ENCODE measurements around the gene WWTR1. TPM values are rescaled to one million over a fixed set of nuclear protein-coding genes. Genes with fewer than 3 reads are reported as not detected.

Gene WWTR1
- total and polyA plus RNA-seq, 5 donors from 2014 or later, result 0.33 to 2.0 (median 1.6) TPM

DNA sequence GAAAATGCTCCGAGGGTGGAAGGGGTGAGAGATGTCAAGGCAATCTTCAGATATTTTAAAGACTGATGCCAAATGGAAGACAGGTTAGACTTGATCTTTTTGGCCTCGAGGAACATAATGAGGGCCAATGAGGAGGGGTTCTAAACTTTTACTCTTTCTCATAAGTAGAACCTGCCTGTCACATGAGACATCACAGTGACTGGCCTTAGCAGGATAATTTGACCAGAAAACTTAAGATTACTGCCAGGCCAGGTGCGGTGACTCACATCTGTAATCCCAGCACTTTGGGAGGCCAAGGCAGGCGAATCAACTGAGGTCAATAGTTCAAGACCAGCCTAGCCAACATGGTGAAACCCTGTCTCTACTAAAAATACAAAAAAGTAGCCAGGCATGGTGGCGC lies 171.1 kb downstream of the WWTR1 start:
- no peaks in the 10 kb centered on the region for H3K4me1 Mint-ChIP-seq
- Histone ChIP-seq H3K36me3 (ENCODE audit: control insufficient read depth, insufficient read depth, low read length) (no peaks in the 10 kb centered on the region), H3K9me3 (ENCODE audit: control insufficient read depth in 2 of 2, low read length in 2 of 2) (no peaks in the 10 kb centered on the region), H3K27ac (ENCODE audit: insufficient read depth, low read length, poor library complexity, severe bottlenecking) (no peak overlapping the region), H3K4me1 (ENCODE audit: control insufficient read depth, insufficient read depth, low read length, poor library complexity, severe bottlenecking) (no peaks in the 10 kb centered on the region), H3K27me3 (ENCODE audit: control insufficient read depth, insufficient read depth, low read length) (peaks cover 4% of the 10 kb centered on the region), H3K4me3 (ENCODE audit: low read depth, low read length) (no peak overlapping the region)
- H3K9me3 Mint-ChIP-seq, result peaks cover 0 to 3% (median 0%) of the 10 kb centered on the region in 7 donors
- no peaks in the 10 kb centered on the region for H3K27me3 Mint-ChIP-seq
- no peak overlapping the region for H3K4me3 Mint-ChIP-seq
- H3K36me3 Mint-ChIP-seq, result no peaks in the 10 kb centered on the region
- no peak overlapping the region for H3K27ac Mint-ChIP-seq
- DNase-seq (no peak), ATAC-seq (ENCODE audit: low read depth in 2 of 2) (no peak)

DNA sequence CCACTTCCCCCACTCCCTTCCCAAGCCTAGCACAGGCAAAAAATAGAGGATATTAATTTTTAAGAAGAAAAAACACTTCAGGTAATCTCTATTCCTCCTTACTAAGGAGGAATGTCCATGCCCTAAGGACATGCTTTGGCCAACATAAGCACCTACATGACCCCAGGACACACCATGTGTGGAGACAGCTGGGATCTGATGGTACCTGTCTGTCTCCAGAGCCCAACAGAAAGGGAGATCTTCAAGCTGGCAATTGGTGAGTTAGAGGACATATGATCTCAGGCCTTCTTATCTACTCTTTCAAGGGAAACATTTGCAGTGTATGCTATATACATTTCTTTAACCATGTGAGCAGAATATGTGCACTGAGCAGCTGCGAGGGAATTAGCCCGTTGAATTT lies 176.3 kb downstream of the WWTR1 start:
- no peaks in the 10 kb centered on the region for H3K36me3 ChIP-seq (ENCODE audit: control insufficient read depth, insufficient read depth, low read length)
- no peak for DNase-seq
- H3K27ac ChIP-seq (ENCODE audit: insufficient read depth, low read length, poor library complexity, severe bottlenecking), result no peak overlapping the region
- H3K27me3 Mint-ChIP-seq, result peaks cover 15% of the 10 kb centered on the region
- no peaks in the 10 kb centered on the region for H3K9me3 ChIP-seq (ENCODE audit: control insufficient read depth in 2 of 2, low read length in 2 of 2)
- H3K27ac Mint-ChIP-seq, result no peak overlapping the region
- ATAC-seq (ENCODE audit: low read depth in 2 of 2), result no peak
- H3K4me1 Mint-ChIP-seq, result no peaks in the 10 kb centered on the region
- H3K36me3 Mint-ChIP-seq, result no peaks in the 10 kb centered on the region
- H3K9me3 Mint-ChIP-seq, result peaks cover 0 to 2% (median 0%) of the 10 kb centered on the region in 7 donors
- no peak overlapping the region for H3K4me3 Mint-ChIP-seq
- no peak overlapping the region for H3K4me3 ChIP-seq (ENCODE audit: low read depth, low read length)
- peaks cover 3% of the 10 kb centered on the region for H3K27me3 ChIP-seq (ENCODE audit: control insufficient read depth, insufficient read depth, low read length)
- no peaks in the 10 kb centered on the region for H3K4me1 ChIP-seq (ENCODE audit: control insufficient read depth, insufficient read depth, low read length, poor library complexity, severe bottlenecking)

DNA sequence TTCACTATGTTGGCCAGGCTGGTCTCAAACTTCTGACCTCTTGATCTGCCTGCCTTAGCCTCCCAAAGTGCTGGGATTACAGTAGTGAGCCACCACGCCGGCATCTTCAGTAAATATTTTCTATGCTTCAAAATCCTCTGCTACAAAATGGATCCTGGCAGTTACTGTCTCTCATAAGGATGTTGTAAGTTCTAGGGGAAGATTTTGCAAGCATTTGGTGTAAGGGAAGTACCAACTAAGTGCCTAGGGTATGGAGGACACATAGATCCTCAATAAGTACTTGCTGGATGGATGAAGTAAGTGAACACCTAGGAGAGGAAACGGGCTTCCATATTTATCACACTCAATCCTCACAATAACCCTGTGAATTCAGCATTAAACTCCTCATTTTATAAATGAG lies 176.8 kb downstream of the WWTR1 start:
- no peak for ATAC-seq (ENCODE audit: low read depth in 2 of 2)

DNA sequence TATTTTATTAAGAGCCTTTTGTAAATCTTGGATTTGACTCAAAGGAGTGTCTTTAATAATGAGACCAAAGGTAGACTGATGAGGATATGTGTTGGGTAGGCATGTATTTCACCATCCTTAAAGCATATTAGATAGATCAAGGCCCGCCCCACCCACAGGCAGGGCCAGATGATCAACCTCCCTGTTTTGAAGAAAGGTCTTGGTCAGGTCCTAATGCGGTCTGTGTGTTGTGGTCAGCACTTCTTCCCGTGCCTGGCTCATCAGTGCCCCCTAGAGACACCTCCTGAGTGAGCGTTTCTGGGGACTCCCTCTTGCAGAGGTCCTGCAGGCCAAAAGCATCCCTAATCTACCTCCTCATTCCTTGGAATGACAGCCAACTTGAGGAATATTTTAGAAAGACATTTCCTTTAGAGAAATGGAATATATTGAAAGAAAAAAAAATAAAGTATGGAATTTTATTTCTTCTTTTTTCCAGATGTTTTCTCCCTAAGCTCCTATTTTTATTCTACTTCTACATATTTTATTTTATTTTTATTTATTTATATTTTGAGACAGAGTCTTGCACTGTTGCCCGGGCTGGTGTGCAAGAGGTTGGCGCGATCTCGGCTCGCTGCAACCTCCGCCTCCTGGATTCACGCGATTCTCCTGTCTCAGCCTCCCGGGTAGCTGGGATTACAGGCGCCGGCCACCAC lies 177.4 kb downstream of the WWTR1 start:
- no peak for ATAC-seq (ENCODE audit: low read depth in 2 of 2)
- Mint-ChIP-seq H3K4me1 (no peaks in the 10 kb centered on the region), H3K27ac (no peak overlapping the region), H3K27me3 (peaks cover 15% of the 10 kb centered on the region), H3K4me3 (no peak overlapping the region), H3K9me3 (peaks cover 0 to 2% (median 0%) of the 10 kb centered on the region in 7 donors), H3K36me3 (no peaks in the 10 kb centered on the region)
- no peaks in the 10 kb centered on the region for H3K9me3 ChIP-seq (ENCODE audit: control insufficient read depth in 2 of 2, low read length in 2 of 2)
- no peaks in the 10 kb centered on the region for H3K4me1 ChIP-seq (ENCODE audit: control insufficient read depth, insufficient read depth, low read length, poor library complexity, severe bottlenecking)
- H3K4me3 ChIP-seq (ENCODE audit: low read depth, low read length), result no peak overlapping the region
- no peak overlapping the region for H3K27ac ChIP-seq (ENCODE audit: insufficient read depth, low read length, poor library complexity, severe bottlenecking)
- H3K36me3 ChIP-seq (ENCODE audit: control insufficient read depth, insufficient read depth, low read length), result no peaks in the 10 kb centered on the region
- DNase-seq, result peak in 1 of 3 donors; percentile 40
- peaks cover 3% of the 10 kb centered on the region for H3K27me3 ChIP-seq (ENCODE audit: control insufficient read depth, insufficient read depth, low read length)

More for the DNA sequence above, 176.8 kb downstream of the WWTR1 start:
- Histone ChIP-seq H3K27ac (ENCODE audit: insufficient read depth, low read length, poor library complexity, severe bottlenecking) (no peak overlapping the region), H3K36me3 (ENCODE audit: control insufficient read depth, insufficient read depth, low read length) (no peaks in the 10 kb centered on the region), H3K4me3 (ENCODE audit: low read depth, low read length) (no peak overlapping the region), H3K27me3 (ENCODE audit: control insufficient read depth, insufficient read depth, low read length) (peaks cover 3% of the 10 kb centered on the region), H3K9me3 (ENCODE audit: control insufficient read depth in 2 of 2, low read length in 2 of 2) (no peaks in the 10 kb centered on the region), H3K4me1 (ENCODE audit: control insufficient read depth, insufficient read depth, low read length, poor library complexity, severe bottlenecking) (no peaks in the 10 kb centered on the region)
- Mint-ChIP-seq H3K9me3 (peaks cover 0 to 2% (median 0%) of the 10 kb centered on the region in 7 donors), H3K27ac (no peak overlapping the region), H3K36me3 (no peaks in the 10 kb centered on the region), H3K27me3 (peaks cover 15% of the 10 kb centered on the region), H3K4me1 (no peaks in the 10 kb centered on the region), H3K4me3 (no peak overlapping the region)
- DNase-seq, result no peak

DNA sequence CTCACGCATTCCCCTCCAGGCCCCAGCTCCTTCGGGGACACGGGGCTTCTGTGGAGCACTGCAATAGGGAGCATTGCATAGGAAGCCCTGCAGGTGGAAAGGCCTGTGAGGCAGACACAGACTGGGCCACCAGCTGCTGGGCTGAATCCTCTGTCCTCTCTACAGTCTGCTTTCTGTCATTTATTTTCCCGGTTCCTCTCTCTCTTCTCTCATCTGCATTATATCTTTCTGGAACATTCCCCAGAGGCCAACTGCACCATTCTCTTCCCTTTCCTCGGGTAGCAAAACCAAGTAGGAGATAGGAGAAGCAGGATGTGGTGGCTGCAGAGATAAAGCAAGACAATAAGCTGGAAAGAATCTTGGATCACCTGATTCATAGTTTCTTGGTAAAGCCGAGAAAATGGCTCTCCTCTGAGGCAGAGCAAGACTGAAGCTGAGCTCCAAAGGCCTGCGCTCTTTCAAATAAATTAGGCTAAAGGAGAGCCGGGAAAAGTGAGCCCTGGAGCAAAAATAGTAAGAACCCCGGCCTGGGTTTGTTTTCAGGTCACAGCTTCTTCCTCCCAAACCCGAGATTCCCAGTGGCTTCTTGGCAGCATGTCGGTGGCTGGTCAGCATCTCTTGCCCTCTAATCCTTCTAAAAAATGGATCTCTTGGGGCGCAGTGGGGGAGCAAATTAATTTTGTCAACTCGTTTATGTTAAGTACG lies 178.1 kb downstream of the WWTR1 start:
- H3K9me3 ChIP-seq (ENCODE audit: control insufficient read depth in 2 of 2, low read length in 2 of 2), result no peaks in the 10 kb centered on the region
- no peaks in the 10 kb centered on the region for H3K36me3 Mint-ChIP-seq
- H3K27ac ChIP-seq (ENCODE audit: insufficient read depth, low read length, poor library complexity, severe bottlenecking), result no peak overlapping the region
- H3K4me1 ChIP-seq (ENCODE audit: control insufficient read depth, insufficient read depth, low read length, poor library complexity, severe bottlenecking), result no peaks in the 10 kb centered on the region
- no peak overlapping the region for H3K27ac Mint-ChIP-seq
- H3K4me3 ChIP-seq (ENCODE audit: low read depth, low read length), result no peak overlapping the region
- DNase-seq, result no peak
- H3K4me1 Mint-ChIP-seq, result no peaks in the 10 kb centered on the region
- ATAC-seq (ENCODE audit: low read depth in 2 of 2), result no peak
- no peaks in the 10 kb centered on the region for H3K36me3 ChIP-seq (ENCODE audit: control insufficient read depth, insufficient read depth, low read length)
- H3K4me3 Mint-ChIP-seq, result no peak overlapping the region
- peaks cover 3% of the 10 kb centered on the region for H3K27me3 ChIP-seq (ENCODE audit: control insufficient read depth, insufficient read depth, low read length)
- H3K27me3 Mint-ChIP-seq, result peaks cover 15% of the 10 kb centered on the region
- peaks cover 0 to 2% (median 0%) of the 10 kb centered on the region in 7 donors for H3K9me3 Mint-ChIP-seq

DNA sequence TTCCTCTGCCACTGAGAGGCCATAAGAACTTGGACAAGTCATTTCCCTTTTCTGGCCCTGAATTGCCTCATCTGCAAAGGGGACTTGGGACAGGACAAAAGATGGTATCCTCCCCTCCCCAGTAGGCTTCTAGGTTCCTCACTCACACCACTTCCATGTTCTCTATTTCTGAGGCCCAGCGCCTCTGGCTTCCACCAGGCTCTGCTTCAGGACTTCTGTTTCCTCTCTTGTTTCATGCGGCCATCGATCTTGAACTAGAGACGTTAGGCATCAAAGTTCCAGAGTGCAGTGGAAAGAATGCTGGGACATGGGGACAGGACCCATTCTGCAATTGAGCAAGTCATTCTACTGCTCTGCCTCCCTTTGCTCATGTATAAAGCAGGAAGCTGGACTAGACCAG lies 181.6 kb downstream of the WWTR1 start:
- Histone ChIP-seq H3K36me3 (ENCODE audit: control insufficient read depth, insufficient read depth, low read length) (no peaks in the 10 kb centered on the region), H3K27ac (ENCODE audit: insufficient read depth, low read length, poor library complexity, severe bottlenecking) (no peak overlapping the region)
- ATAC-seq (ENCODE audit: low read depth in 2 of 2), result no peak

DNA sequence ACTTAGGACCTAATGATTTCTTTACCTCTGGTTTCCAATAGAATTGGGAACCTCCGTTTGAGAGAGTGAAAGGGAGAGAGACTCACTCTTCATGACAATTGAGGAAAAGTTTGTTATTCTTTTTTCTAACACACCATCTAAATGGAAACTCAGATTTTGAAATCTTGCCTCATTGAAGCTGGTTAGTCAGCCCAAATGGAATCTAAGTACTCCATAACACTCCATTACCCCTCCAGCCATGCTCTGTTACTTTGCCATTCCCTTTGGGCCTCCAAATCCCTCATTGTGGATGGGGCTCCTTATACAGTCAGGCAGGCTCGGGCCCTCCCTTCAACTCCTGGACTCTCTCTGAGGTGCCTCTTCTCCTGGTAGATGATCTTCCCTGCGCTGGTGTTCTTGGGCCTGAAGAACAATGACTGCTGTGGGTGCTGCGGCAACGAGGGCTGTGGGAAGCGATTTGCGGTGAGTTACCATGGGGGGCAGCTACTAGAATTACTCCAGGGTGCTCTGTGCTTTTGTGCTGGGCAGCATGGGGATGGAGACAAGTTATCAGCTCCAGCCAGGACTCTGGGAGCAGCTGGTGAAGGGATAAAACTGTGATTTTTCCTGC lies 182.3 kb downstream of the WWTR1 start:
- DNase-seq (no peak), ATAC-seq (ENCODE audit: low read depth in 2 of 2) (no peak)
- no peaks in the 10 kb centered on the region for H3K4me1 Mint-ChIP-seq
- Histone ChIP-seq H3K36me3 (ENCODE audit: control insufficient read depth, insufficient read depth, low read length) (no peaks in the 10 kb centered on the region), H3K9me3 (ENCODE audit: control insufficient read depth in 2 of 2, low read length in 2 of 2) (no peaks in the 10 kb centered on the region), H3K4me3 (ENCODE audit: low read depth, low read length) (no peak overlapping the region), H3K4me1 (ENCODE audit: control insufficient read depth, insufficient read depth, low read length, poor library complexity, severe bottlenecking) (no peaks in the 10 kb centered on the region), H3K27ac (ENCODE audit: insufficient read depth, low read length, poor library complexity, severe bottlenecking) (no peak overlapping the region), H3K27me3 (ENCODE audit: control insufficient read depth, insufficient read depth, low read length) (no peaks in the 10 kb centered on the region)
- no peaks in the 10 kb centered on the region for H3K9me3 Mint-ChIP-seq
- H3K36me3 Mint-ChIP-seq, result no peaks in the 10 kb centered on the region
- H3K27ac Mint-ChIP-seq, result peak overlapping the region in 1 of 3 donors; percentile 16
- H3K27me3 Mint-ChIP-seq, result peaks cover 15% of the 10 kb centered on the region
- no peak overlapping the region for H3K4me3 Mint-ChIP-seq

More for the DNA sequence above, 181.6 kb downstream of the WWTR1 start:
- DNase-seq, result no peak
- Mint-ChIP-seq H3K9me3 (no peaks in the 10 kb centered on the region), H3K4me1 (no peaks in the 10 kb centered on the region), H3K4me3 (no peak overlapping the region), H3K36me3 (no peaks in the 10 kb centered on the region), H3K27me3 (peaks cover 15% of the 10 kb centered on the region), H3K27ac (no peak overlapping the region)
- H3K4me3 ChIP-seq (ENCODE audit: low read depth, low read length), result no peak overlapping the region
- no peaks in the 10 kb centered on the region for H3K27me3 ChIP-seq (ENCODE audit: control insufficient read depth, insufficient read depth, low read length)
- no peaks in the 10 kb centered on the region for H3K4me1 ChIP-seq (ENCODE audit: control insufficient read depth, insufficient read depth, low read length, poor library complexity, severe bottlenecking)
- no peaks in the 10 kb centered on the region for H3K9me3 ChIP-seq (ENCODE audit: control insufficient read depth in 2 of 2, low read length in 2 of 2)

All from CD4-positive, CD25-positive, alpha-beta regulatory T cell (primary cell).